Measurements from ENCODE around the gene PRDX5. TPM values are rescaled to one million over a fixed set of nuclear protein-coding genes. Genes with fewer than 3 reads are reported as not detected.

The PRDX5 gene
- total and polyA plus RNA-seq, 9 of the 15 experiments (the other 6 are each of a cell fraction or from before 2014, with no cell fraction given) = 40.8 to 327 (median 204) TPM

DNA sequence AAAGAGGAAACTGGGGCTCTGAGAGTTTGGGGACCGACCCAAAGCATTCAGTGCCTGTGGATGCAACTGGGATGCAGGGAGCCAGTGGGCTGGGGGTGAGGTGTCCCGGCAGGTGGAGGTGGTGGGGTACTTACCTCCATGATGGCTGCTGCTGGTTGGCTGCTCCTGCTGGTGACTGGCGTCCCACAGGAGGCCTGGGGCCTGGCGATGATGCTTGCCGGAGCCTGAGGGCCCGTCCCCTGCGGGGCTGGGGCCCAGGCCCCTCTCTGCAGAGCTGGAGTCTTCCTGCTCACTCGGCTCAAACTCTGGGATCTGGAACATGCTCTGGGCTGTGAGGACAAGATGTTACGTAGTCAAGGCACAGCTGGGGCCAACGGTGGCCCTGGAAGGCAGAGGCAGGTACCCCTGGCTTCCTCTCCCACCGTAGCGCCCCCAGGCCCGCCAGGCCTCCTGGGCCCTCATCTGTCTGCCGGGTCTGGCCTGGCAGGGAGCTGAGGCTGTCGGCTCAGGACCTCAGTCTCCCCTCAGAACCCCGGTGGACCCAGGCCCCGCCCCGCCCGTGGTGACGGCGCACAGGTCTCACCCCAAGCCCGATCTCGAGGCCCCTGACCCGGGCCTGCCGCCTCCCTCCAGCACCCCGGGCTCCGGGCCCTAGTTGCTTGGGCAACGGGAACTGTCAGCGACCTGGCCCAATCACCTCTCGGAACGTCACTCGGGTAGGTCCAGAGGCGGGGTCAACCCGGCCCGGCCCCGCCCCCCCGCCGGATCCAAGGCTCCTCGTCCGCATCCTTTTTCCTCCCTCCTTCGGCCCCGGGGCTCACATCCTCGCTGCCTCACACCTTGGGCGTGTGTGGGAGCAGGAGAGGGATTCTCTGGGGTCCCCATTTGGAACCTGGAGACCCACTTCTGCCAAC, 33.6 kb upstream of the PRDX5 start, which contains the start of gene BAD (continued):
- TF ChIP-seq, protein P1, sequence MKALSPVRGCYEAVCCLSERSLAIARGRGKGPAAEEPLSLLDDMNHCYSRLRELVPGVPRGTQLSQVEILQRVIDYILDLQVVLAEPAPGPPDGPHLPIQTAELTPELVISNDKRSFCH (CRISPR knock-in tag; IDR thresholded peaks at IDR 0.05) = no peak
- TF ChIP-seq, protein P1 (tag; IDR thresholded peaks at IDR 0.05) = no peak
- no peak for TF ChIP-seq KLF1 (tag; IDR thresholded peaks at IDR 0.05)
- TF ChIP-seq ELF2 (CRISPR knock-in tag; IDR thresholded peaks at IDR 0.05) = no peak
- no peak for TF ChIP-seq ESRRA (IDR thresholded peaks at IDR 0.05; ENCODE audit: borderline replicate concordance, low read depth)
- TF ChIP-seq EP400 (IDR thresholded peaks at IDR 0.05) = no peak
- TF ChIP-seq THRAP3 (IDR thresholded peaks at IDR 0.05; ENCODE audit: borderline replicate concordance) = no peak
- TF ChIP-seq RFX7 (CRISPR knock-in tag; IDR thresholded peaks at IDR 0.05) = no peak
- TF ChIP-seq, protein P2, sequence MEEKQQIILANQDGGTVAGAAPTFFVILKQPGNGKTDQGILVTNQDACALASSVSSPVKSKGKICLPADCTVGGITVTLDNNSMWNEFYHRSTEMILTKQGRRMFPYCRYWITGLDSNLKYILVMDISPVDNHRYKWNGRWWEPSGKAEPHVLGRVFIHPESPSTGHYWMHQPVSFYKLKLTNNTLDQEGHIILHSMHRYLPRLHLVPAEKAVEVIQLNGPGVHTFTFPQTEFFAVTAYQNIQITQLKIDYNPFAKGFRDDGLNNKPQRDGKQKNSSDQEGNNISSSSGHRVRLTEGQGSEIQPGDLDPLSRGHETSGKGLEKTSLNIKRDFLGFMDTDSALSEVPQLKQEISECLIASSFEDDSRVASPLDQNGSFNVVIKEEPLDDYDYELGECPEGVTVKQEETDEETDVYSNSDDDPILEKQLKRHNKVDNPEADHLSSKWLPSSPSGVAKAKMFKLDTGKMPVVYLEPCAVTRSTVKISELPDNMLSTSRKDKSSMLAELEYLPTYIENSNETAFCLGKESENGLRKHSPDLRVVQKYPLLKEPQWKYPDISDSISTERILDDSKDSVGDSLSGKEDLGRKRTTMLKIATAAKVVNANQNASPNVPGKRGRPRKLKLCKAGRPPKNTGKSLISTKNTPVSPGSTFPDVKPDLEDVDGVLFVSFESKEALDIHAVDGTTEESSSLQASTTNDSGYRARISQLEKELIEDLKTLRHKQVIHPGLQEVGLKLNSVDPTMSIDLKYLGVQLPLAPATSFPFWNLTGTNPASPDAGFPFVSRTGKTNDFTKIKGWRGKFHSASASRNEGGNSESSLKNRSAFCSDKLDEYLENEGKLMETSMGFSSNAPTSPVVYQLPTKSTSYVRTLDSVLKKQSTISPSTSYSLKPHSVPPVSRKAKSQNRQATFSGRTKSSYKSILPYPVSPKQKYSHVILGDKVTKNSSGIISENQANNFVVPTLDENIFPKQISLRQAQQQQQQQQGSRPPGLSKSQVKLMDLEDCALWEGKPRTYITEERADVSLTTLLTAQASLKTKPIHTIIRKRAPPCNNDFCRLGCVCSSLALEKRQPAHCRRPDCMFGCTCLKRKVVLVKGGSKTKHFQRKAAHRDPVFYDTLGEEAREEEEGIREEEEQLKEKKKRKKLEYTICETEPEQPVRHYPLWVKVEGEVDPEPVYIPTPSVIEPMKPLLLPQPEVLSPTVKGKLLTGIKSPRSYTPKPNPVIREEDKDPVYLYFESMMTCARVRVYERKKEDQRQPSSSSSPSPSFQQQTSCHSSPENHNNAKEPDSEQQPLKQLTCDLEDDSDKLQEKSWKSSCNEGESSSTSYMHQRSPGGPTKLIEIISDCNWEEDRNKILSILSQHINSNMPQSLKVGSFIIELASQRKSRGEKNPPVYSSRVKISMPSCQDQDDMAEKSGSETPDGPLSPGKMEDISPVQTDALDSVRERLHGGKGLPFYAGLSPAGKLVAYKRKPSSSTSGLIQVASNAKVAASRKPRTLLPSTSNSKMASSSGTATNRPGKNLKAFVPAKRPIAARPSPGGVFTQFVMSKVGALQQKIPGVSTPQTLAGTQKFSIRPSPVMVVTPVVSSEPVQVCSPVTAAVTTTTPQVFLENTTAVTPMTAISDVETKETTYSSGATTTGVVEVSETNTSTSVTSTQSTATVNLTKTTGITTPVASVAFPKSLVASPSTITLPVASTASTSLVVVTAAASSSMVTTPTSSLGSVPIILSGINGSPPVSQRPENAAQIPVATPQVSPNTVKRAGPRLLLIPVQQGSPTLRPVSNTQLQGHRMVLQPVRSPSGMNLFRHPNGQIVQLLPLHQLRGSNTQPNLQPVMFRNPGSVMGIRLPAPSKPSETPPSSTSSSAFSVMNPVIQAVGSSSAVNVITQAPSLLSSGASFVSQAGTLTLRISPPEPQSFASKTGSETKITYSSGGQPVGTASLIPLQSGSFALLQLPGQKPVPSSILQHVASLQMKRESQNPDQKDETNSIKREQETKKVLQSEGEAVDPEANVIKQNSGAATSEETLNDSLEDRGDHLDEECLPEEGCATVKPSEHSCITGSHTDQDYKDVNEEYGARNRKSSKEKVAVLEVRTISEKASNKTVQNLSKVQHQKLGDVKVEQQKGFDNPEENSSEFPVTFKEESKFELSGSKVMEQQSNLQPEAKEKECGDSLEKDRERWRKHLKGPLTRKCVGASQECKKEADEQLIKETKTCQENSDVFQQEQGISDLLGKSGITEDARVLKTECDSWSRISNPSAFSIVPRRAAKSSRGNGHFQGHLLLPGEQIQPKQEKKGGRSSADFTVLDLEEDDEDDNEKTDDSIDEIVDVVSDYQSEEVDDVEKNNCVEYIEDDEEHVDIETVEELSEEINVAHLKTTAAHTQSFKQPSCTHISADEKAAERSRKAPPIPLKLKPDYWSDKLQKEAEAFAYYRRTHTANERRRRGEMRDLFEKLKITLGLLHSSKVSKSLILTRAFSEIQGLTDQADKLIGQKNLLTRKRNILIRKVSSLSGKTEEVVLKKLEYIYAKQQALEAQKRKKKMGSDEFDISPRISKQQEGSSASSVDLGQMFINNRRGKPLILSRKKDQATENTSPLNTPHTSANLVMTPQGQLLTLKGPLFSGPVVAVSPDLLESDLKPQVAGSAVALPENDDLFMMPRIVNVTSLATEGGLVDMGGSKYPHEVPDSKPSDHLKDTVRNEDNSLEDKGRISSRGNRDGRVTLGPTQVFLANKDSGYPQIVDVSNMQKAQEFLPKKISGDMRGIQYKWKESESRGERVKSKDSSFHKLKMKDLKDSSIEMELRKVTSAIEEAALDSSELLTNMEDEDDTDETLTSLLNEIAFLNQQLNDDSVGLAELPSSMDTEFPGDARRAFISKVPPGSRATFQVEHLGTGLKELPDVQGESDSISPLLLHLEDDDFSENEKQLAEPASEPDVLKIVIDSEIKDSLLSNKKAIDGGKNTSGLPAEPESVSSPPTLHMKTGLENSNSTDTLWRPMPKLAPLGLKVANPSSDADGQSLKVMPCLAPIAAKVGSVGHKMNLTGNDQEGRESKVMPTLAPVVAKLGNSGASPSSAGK (IDR thresholded peaks at IDR 0.05) = no peak
- no peak for TF ChIP-seq BACH1 (tag; IDR thresholded peaks at IDR 0.05)
- TF ChIP-seq, protein P3, sequence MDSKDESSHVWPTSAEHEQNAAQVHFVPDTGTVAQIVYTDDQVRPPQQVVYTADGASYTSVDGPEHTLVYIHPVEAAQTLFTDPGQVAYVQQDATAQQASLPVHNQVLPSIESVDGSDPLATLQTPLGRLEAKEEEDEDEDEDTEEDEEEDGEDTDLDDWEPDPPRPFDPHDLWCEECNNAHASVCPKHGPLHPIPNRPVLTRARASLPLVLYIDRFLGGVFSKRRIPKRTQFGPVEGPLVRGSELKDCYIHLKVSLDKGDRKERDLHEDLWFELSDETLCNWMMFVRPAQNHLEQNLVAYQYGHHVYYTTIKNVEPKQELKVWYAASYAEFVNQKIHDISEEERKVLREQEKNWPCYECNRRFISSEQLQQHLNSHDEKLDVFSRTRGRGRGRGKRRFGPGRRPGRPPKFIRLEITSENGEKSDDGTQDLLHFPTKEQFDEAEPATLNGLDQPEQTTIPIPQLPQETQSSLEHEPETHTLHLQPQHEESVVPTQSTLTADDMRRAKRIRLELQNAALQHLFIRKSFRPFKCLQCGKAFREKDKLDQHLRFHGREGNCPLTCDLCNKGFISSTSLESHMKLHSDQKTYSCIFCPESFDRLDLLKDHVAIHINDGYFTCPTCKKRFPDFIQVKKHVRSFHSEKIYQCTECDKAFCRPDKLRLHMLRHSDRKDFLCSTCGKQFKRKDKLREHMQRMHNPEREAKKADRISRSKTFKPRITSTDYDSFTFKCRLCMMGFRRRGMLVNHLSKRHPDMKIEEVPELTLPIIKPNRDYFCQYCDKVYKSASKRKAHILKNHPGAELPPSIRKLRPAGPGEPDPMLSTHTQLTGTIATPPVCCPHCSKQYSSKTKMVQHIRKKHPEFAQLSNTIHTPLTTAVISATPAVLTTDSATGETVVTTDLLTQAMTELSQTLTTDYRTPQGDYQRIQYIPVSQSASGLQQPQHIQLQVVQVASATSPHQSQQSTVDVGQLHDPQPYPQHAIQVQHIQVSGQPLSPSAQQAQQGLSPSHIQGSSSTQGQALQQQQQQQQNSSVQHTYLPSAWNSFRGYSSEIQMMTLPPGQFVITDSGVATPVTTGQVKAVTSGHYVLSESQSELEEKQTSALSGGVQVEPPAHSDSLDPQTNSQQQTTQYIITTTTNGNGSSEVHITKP (IDR thresholded peaks at IDR 0.05; ENCODE audit: partially characterized antibody) = peak; percentile 61
- no peak for TF ChIP-seq SIN3B (IDR thresholded peaks at IDR 0.05; ENCODE audit: low read depth)
